ENCODE data around the gene CCHCR1. TPM values are rescaled to one million over a fixed set of nuclear protein-coding genes. Genes with fewer than 3 reads are reported as not detected.
"Not testable (repeated sequence)": the region's sequence is repeated elsewhere in the genome, so short reads cannot be mapped to it uniquely, and the experiment has no call there.

The CCHCR1 gene
- total RNA-seq, 2 donors from 2014 or later: 20.3 to 37.4 TPM

DNA sequence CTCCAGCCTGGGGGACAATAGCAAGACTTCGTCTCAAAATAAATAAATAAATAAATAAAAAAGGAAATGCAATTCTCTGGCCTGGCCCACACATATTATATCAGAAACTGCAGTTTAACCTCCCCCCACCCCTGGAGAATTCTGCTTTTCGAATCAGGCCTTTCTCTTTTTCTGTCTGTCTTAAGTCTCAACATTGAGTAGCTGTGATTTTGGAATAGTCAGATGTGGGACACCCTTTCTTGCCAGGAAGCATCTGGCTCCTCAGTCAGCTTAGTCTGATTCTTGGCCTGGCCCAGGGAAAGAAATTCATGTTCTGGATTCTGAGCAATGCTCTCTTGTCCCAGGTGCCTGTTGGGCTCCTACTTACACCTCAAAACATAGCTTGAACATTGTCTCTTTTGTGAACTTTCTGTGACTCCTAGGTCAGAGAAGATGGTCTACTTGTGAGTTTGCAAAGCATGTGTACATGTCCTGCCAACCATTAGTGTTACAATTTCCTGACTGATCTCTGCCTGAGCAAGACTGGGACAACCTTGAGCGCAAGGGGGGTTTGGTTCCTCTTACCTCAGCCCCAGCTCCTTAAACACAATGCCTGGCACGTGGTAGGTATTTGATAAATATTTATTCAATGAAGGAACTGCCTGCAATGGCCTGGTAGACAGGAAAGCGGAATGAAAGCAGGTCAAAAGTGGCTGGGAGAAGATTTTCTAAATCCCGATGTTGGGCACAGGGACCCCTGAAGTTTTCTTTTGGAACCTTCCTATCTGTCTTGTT, 36.6 kb upstream of the CCHCR1 start:
- intact Hi-C loops (cut with DNase I): no loop called here
- Histone ChIP-seq H3K4me3 (no peak overlapping the region), H3K9me3 (no peaks in the 10 kb centered on the region), H3K4me1 (replicated peaks) (no peaks in the 10 kb centered on the region), H3K36me3 (no peaks in the 10 kb centered on the region), H3K27ac (no peak overlapping the region), H3K27me3 (replicated peaks; ENCODE audit: insufficient read depth) (no peaks in the 10 kb centered on the region)
- DNase-seq (ENCODE audit: low spot score): no peak
- TF ChIP-seq, protein P1, sequence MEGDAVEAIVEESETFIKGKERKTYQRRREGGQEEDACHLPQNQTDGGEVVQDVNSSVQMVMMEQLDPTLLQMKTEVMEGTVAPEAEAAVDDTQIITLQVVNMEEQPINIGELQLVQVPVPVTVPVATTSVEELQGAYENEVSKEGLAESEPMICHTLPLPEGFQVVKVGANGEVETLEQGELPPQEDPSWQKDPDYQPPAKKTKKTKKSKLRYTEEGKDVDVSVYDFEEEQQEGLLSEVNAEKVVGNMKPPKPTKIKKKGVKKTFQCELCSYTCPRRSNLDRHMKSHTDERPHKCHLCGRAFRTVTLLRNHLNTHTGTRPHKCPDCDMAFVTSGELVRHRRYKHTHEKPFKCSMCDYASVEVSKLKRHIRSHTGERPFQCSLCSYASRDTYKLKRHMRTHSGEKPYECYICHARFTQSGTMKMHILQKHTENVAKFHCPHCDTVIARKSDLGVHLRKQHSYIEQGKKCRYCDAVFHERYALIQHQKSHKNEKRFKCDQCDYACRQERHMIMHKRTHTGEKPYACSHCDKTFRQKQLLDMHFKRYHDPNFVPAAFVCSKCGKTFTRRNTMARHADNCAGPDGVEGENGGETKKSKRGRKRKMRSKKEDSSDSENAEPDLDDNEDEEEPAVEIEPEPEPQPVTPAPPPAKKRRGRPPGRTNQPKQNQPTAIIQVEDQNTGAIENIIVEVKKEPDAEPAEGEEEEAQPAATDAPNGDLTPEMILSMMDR (IDR thresholded peaks at IDR 0.05): no peak
- peak; percentile 9 for TF ChIP-seq POLR2AphosphoS5 (IDR thresholded peaks at IDR 0.05)
- no peak for TF ChIP-seq POLR2A (IDR thresholded peaks at IDR 0.05)
- WGBS: 71% methylated on average over 6 of the region's 6 CpGs

GRCh38 chr6:31193206-31193605, 35.6 kb upstream of the CCHCR1 start:
- WGBS: 67% methylated on average over 8 of the region's 8 CpGs
- no peaks in the 10 kb centered on the region for H3K4me1 ChIP-seq (replicated peaks)
- H3K27me3 ChIP-seq (replicated peaks; ENCODE audit: insufficient read depth): no peaks in the 10 kb centered on the region
- H3K27ac ChIP-seq: no peak overlapping the region
- DNase-seq (ENCODE audit: low spot score): no peak
- intact Hi-C loops (cut with DNase I): no loop called here
- H3K9me3 ChIP-seq: no peaks in the 10 kb centered on the region
- TF ChIP-seq, protein P1 (IDR thresholded peaks at IDR 0.05): no peak
- TF ChIP-seq POLR2AphosphoS5 (IDR thresholded peaks at IDR 0.05): no peak
- TF ChIP-seq POLR2A (IDR thresholded peaks at IDR 0.05): no peak
- no peak overlapping the region for H3K4me3 ChIP-seq
- no peaks in the 10 kb centered on the region for H3K36me3 ChIP-seq

DNA sequence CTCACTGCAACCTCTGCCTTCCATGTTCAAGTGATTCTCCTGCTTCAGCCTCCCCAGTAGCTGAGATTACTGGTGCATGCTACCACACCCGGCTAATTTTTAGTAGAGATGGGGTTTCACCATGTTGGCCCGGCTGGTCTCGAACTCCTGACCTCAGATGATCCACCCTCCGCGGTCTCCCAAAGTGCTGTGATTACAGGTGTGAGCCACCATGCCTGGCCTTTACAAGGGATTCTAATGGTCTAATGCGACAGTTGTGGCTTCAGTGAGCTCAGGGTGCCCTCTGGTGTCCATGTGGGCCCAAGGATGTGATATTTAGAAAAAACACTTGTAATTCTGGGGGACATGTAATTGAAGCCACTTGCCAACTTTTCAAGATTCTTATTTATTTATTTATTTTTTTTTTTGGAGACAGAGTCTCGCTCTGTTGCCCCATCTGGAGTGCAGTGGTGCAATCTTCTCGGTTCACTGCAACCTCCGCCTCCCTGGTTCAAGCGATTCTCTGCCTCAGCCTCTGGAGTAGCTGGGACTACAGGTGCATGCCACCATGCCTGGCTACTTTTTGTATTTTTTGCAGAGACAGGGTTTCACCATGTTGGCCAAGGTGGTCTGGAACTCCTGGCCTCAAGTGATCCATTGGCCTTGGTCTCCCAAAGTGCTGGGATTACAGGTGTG, 35.0 kb upstream of the CCHCR1 start:
- WGBS: 50% methylated on average over 10 of the region's 10 CpGs
- peak; percentile 74 for DNase-seq (ENCODE audit: low spot score)
- H3K4me3 ChIP-seq; H3K36me3 ChIP-seq; H3K27me3 ChIP-seq (replicated peaks; ENCODE audit: insufficient read depth); H3K4me1 ChIP-seq (replicated peaks); H3K27ac ChIP-seq; H3K9me3 ChIP-seq: not testable (repeated sequence)
- intact Hi-C loops (cut with DNase I): loop anchor here (1.0 kb wide), 1 partner anchor 55 kb away; no protein-coding TSS in a partner anchor
- TF ChIP-seq POLR2AphosphoS5 (IDR thresholded peaks at IDR 0.05): peak; percentile 59
- TF ChIP-seq, protein P1 (IDR thresholded peaks at IDR 0.05): peak in 3 of 4 experiments; percentile 62 to 89 (median 81)

GRCh38 chr6:31190488-31190887, 32.9 kb upstream of the CCHCR1 start:
- no peak for DNase-seq (ENCODE audit: low spot score)
- WGBS: 70% methylated on average over 4 of the region's 4 CpGs
- H3K27me3 ChIP-seq (replicated peaks; ENCODE audit: insufficient read depth): no peaks in the 10 kb centered on the region
- H3K4me1 ChIP-seq (replicated peaks): no peaks in the 10 kb centered on the region
- no peaks in the 10 kb centered on the region for H3K36me3 ChIP-seq
- no peak for TF ChIP-seq POLR2A (IDR thresholded peaks at IDR 0.05)
- TF ChIP-seq, protein P1 (IDR thresholded peaks at IDR 0.05): no peak
- TF ChIP-seq POLR2AphosphoS5 (IDR thresholded peaks at IDR 0.05): no peak
- no peak overlapping the region for H3K27ac ChIP-seq
- no peak overlapping the region for H3K4me3 ChIP-seq
- H3K9me3 ChIP-seq: no peaks in the 10 kb centered on the region
- intact Hi-C loops (cut with DNase I): no loop called here

- H3K4me1 ChIP-seq (replicated peaks); H3K27ac ChIP-seq; DNase-seq (ENCODE audit: low spot score); H3K36me3 ChIP-seq; H3K4me3 ChIP-seq; intact Hi-C loops (cut with DNase I); H3K27me3 ChIP-seq (replicated peaks; ENCODE audit: insufficient read depth); H3K9me3 ChIP-seq: not testable (repeated sequence)
- WGBS: 83% methylated on average over 3 of the region's 3 CpGs
These were observed 31.6 kb upstream of the CCHCR1 start for GRCh38 chr6:31189223-31189622.

Data from prostate gland (tissue), 2 donors.